Type B pancreatic cell (in vitro differentiated cells): ENCODE results near the gene LYPD3. TPM values are rescaled to one million over a fixed set of nuclear protein-coding genes. Genes with fewer than 3 reads are reported as not detected.

ENCODE experiments used
- DNase-seq: peaks from one replicate; pipeline ENCODE4 v3.0.0; 2021; ENCODE audit warnings: mixed read lengths; ENCODE audit not compliant: unreplicated experiment; ENCODE audit errors: extremely low spot score
- H3K27ac Mint-ChIP-seq: 2 replicates; pipeline ENCODE4 v1.8.0; 2021; ENCODE audit warnings: mild to moderate bottlenecking, mixed read lengths
- H3K27me3 Mint-ChIP-seq: 2 replicates; pipeline ENCODE4 v1.8.0; 2021; ENCODE audit warnings: mixed read lengths
- H3K36me3 Mint-ChIP-seq: 2 replicates; pipeline ENCODE4 v1.8.0; 2021; ENCODE audit warnings: mixed read lengths
- H3K4me1 Mint-ChIP-seq: one replicate; pipeline ENCODE4 v1.8.0; 2021; ENCODE audit warnings: mixed read lengths; ENCODE audit not compliant: unreplicated experiment
- H3K4me3 Mint-ChIP-seq: 2 replicates; pipeline ENCODE4 v1.8.0; 2021; ENCODE audit warnings: mild to moderate bottlenecking, mixed read lengths
- H3K9me3 Mint-ChIP-seq: 2 replicates; pipeline ENCODE4 v1.8.0; 2021; ENCODE audit warnings: mixed read lengths
- total RNA-seq: library from RNA; stranded (reverse); gene quantifications from 2 replicates; pipeline ENCODE4 v1.2.1, GENCODE V29; 2021; ENCODE audit warnings: low replicate concordance
- TF ChIP-seq, protein P1 (sequence below): fragments of 200-600 bp; sonication (generic); conservative IDR thresholded peaks from 2 replicates; pipeline ENCODE4 v1.5.0; 2021; ENCODE audit warnings: antibody characterized with exemption, mild to moderate bottlenecking

Gene LYPD3
- total RNA-seq, 1 donor from 2014 or later = 13.3 TPM

DNA sequence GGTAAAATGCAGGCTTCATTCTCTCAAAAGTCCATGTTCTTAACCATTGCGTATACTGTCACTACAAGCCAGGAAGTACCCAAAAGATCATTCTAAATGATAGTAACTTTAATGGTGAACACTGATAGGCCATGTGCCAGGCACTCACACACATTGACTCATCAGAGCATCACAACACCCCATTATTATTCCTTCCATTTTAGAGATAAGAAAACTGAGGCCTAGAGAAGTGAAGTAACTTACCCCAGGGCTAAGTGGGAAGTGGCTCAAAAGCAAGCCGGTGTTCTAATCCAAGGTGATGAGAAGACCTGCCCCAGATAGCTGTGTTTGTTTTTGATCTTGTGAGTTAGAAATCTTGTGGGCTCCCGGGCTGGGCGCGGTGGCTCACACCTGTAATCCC, 40.5 kb upstream of the LYPD3 start:
- H3K36me3 Mint-ChIP-seq = peaks cover 21% of the 10 kb centered on the region
- H3K27ac Mint-ChIP-seq = peak overlapping the region; percentile 97
- no peak overlapping the region for H3K4me3 Mint-ChIP-seq
- DNase-seq = no peak
- H3K4me1 Mint-ChIP-seq = peaks cover 20% of the 10 kb centered on the region
- no peaks in the 10 kb centered on the region for H3K9me3 Mint-ChIP-seq
- TF ChIP-seq, protein P1, sequence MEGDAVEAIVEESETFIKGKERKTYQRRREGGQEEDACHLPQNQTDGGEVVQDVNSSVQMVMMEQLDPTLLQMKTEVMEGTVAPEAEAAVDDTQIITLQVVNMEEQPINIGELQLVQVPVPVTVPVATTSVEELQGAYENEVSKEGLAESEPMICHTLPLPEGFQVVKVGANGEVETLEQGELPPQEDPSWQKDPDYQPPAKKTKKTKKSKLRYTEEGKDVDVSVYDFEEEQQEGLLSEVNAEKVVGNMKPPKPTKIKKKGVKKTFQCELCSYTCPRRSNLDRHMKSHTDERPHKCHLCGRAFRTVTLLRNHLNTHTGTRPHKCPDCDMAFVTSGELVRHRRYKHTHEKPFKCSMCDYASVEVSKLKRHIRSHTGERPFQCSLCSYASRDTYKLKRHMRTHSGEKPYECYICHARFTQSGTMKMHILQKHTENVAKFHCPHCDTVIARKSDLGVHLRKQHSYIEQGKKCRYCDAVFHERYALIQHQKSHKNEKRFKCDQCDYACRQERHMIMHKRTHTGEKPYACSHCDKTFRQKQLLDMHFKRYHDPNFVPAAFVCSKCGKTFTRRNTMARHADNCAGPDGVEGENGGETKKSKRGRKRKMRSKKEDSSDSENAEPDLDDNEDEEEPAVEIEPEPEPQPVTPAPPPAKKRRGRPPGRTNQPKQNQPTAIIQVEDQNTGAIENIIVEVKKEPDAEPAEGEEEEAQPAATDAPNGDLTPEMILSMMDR = no peak
- no peaks in the 10 kb centered on the region for H3K27me3 Mint-ChIP-seq

DNA sequence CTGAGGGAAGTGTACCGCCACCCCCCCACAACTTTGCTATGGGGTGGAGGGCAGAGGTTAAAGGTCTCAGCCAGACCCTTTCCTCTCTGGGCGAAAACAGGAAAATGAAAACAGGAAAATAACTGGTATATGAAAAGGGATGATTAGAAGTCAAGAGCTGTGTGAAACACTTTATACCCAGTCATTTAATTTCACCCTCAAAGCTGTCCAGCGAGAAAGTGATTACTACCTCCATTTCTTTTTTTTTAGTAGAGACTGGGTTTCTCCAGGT, 39.7 kb upstream of the LYPD3 start:
- H3K4me1 Mint-ChIP-seq = peaks cover 23% of the 10 kb centered on the region
- H3K27me3 Mint-ChIP-seq = no peaks in the 10 kb centered on the region
- H3K9me3 Mint-ChIP-seq = no peaks in the 10 kb centered on the region
- DNase-seq = no peak
- TF ChIP-seq, protein P1 = no peak
- H3K27ac Mint-ChIP-seq = peak overlapping the region; percentile 97
- H3K36me3 Mint-ChIP-seq = peaks cover 20% of the 10 kb centered on the region
- peak overlapping the region; percentile 61 for H3K4me3 Mint-ChIP-seq

DNA sequence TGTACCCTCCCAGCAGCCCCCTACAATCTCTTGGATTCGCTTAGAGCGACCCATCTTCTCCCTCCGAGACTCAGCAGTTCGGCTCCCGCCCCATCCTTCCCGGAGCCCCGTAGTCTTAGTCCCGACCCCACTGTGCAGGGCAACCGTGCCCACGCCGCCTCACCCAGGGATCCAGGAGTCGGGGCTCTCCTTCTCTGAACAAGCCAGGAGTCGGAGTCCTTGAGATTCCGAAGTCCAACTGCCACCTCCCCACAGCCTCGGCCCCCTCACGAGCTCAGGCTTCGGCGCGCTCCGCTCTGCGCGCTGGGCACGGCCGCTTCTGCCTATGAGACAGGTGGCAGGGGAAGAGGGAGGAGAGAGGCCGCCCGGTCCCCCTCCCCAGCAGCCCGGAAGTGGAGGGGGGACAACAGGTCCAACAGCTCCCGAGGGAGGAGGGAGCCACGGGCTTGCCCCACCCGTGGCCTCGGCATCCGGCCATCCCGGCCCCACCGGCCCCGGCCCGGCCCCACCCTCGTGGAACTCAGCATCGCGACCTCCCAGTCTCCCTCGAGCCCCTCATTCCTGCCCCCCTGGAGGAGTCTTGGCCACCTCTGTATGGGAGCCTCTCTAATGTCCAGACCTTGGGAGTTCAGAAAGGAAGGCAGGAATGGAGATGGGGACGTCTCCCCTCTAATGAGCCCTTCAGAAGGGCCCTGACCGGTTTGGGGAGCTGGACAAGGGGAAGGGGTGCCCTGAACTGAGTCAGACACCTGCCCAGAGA, 39.2 kb upstream of the LYPD3 start, which contains the start of gene PHLDB3:
TSS of gene PHLDB3 (minus strand) at position 321 of the 760 bp plus-strand sequence. CDS start 628 bp downstream, outside the sequence.
- H3K9me3 Mint-ChIP-seq = no peaks in the 10 kb centered on the region
- DNase-seq = peak; percentile 77
- peak within 1 kb of the TSS; percentile 99 for H3K4me3 Mint-ChIP-seq
- TF ChIP-seq, protein P1 = no peak
- H3K36me3 Mint-ChIP-seq = peaks cover 20% of the 10 kb centered on the region
- no peaks in the 10 kb centered on the region for H3K27me3 Mint-ChIP-seq
- peak within 1 kb of the TSS; percentile 97 for H3K27ac Mint-ChIP-seq
- peaks cover 23% of the 10 kb centered on the region for H3K4me1 Mint-ChIP-seq

DNA sequence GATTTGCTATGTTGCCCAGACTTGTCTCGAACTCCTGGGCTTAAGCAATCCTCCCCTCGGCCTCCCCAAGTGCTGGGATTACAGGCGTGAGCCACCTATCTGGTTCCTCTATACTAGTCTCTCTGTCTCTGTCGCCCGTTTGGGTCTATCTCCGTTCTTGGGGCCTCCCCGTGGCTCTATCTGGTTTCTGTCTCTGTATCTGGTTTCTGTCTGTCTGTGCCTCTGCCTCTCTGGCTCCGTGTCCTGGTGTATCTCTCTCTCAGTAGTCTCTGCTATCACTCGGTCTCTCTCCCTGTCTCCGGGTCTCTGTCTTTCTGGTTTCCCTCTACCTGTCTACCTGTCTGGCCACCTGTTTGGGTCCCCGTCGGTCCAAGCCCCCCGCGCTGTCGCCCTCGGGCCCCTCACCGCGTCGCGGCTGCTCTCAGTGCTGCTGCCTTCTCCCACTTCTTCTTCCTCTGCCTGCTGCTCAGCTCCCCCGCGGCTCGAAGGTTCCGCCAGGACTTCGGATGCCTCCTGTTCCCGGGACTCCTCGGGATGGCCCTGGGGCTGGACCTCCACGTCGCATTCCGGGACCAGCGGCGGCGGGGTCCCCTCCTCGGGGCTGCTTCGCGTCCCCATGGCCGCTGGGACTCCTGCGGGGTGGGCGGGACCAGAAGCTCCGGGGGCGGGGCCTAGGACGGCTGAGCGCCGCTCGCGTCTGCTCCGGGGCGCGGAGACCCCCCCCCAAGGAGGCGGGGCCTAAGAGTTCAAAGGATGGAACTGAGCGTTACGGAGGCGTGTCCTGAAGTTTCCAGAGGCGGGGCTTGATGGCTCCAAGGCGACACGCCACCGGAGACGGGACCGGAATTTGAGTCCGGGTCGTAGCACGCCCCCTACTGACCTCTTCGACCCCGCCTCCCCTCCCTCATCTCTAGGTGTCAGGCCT, 38.4 kb upstream of the LYPD3 start:
- peak overlapping the region; percentile 97 for H3K27ac Mint-ChIP-seq
- peak; percentile 95 for DNase-seq
- H3K27me3 Mint-ChIP-seq = no peaks in the 10 kb centered on the region
- TF ChIP-seq, protein P1 = no peak
- peaks cover 25% of the 10 kb centered on the region for H3K36me3 Mint-ChIP-seq
- peaks cover 30% of the 10 kb centered on the region for H3K4me1 Mint-ChIP-seq
- H3K4me3 Mint-ChIP-seq = peak overlapping the region; percentile 99
- no peaks in the 10 kb centered on the region for H3K9me3 Mint-ChIP-seq

DNA sequence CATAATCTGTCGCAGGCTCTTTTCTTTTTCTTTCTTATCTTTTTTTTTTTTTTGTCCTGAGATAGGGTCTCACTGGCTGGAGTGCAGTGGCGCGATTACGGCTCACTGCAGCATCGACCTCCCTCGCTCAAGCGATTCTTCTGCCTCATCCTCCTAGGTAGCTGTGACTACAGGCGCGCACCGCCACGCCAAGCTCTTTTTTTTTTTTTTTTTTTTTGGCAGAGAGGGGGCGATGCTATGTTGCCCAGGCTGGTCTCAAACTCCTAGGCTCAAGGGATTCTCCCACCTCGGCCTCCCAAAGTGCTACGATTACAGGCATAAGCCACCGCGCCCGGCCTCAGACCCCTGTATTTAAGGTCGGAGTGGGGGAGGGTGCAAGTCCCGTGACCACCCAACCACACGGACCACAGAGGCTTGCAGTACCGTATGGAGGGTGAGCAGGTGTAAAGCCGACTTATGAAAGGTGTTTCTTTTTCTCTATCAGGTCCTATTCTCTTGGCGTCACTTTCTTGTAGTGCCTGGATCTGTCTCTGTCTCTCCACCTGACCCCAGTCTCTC, 37.1 kb upstream of the LYPD3 start:
- TF ChIP-seq, protein P1 = no peak
- Mint-ChIP-seq H3K4me1 (peaks cover 34% of the 10 kb centered on the region), H3K27me3 (no peaks in the 10 kb centered on the region), H3K9me3 (no peaks in the 10 kb centered on the region), H3K36me3 (peaks cover 23% of the 10 kb centered on the region), H3K4me3 (peak overlapping the region; percentile 99), H3K27ac (peak overlapping the region; percentile 97)
- DNase-seq = no peak
